Measurements from ENCODE around the gene ANKRD65.
"Not testable (repeated sequence)": the region's sequence is repeated elsewhere in the genome, so short reads cannot be mapped to it uniquely, and the experiment has no call there.

ANKRD65 gene

DNA sequence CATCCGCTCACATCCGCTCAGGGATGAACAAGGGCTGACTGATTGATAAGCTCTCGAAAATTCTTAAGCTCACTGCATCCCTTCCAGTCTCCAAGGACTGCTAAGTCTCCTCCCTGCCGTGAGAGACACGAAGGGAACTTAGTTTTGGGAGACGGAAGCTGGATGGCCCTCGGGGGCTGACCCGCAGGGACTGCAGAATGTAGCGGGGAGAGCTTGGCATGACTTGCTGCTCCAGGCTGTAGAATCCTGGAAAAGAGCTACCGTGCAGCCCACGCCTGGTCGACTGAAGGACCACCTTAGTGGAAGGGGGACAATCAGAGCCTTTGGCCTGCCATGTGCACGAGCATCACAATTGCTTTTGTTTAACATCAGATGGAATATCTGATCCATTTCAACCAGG is 5.3 kb downstream of the ANKRD65 start:
- DNase-seq (ENCODE audit: low spot score): no peak

DNA sequence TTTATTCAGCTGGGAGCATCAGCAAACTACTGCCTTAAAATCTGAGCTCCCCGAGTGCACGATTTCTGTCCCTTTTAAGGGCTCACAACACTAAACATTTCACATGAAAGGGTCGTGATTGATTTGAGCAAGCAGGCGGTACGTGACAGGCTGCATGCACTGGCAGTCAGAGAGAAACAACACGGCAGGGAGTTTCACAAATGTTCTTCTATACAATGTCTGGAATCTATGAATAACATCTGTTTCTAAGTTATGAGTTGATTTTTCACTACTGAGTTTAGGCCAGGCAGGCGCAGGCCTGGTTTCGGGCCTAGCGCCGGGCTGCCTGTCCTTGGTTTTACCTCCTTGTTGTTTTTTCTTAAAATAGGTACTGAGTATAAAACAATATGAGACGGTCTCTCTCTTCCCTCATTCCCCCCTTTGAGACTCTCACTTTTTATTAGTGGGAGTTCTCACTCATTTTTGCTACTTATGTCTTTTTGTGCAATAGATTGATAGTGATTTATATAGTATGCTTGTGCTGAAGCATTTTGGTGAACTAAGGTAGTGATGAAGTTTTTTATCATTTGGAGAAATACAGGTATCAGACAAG is 8.7 kb downstream of the ANKRD65 start:
- not testable (repeated sequence) for DNase-seq (ENCODE audit: low spot score)

DNA sequence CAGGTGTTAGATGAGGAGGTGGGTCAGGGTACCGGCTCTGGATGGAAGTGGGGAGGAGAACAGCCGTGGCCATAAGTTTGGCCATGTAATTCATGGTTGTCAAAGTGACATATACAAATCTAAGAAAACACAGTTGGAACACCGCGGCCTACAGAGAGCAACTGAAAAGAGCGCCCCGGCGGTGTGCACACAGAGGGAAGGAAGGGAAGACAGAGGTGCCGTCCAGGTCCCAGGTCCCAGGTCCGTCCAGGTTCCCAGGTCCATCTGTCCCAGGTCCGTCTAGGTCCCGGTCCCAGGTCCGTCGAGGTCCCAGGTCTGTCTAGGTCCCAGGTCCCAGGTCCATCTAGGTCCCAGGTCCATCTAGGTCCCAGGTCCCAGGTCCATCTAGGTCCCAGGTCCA is 9.4 kb downstream of the ANKRD65 start:
- no peak for DNase-seq (ENCODE audit: low spot score)

DNA sequence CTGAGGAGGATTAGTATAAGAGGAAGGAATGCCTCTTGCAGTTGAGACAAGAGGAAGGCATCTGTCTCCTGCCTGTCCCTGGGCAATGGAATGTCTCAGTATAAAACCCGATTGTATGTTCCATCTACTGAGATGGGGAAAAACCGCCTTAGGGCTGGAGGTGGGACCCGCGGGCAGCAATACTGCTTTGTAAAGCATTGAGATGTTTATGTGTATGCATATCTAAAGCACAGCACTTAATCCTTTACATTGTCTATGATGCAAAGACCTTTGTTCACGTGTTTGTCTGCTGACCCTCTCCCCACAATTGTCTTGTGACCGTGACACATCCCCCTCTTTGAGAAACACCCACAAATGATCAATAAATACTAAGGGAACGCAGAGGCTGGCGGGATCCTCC is 10.8 kb downstream of the ANKRD65 start:
- DNase-seq (ENCODE audit: low spot score): not testable (repeated sequence)

DNA sequence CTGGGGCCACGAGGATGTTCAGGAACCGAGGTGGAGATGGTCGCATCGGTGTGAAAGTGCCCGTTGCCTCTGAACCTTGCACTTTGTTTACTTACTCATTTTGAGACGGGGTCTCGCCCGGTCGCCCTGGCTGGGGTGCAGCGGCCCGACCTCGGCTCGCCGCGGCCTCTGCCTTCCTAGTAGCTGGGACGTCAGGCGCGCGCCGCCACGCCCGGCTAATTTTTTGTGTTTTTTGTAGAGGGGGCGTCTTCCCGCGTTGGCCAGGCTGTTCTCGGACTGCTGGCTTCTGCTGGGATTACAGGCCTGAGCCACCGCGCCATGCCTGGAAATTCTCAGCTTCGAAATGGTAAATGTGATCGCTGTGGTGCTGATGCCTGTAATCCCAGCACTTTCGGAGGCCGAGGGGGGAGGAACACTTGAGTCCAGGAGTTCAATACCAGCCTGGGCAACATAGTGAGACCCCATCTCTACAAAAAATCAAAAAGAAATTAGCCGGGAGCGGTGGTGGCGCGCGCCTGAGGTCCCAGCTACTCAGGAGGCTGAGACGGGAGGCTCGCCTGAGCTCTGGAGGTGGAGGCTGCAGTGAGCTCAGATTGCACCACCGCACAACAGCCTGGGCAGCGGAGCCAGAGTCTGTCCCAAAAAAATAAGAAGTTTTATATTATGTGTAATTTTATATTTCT is 13.3 kb downstream of the ANKRD65 start:
- DNase-seq (ENCODE audit: low spot score): no peak

DNA sequence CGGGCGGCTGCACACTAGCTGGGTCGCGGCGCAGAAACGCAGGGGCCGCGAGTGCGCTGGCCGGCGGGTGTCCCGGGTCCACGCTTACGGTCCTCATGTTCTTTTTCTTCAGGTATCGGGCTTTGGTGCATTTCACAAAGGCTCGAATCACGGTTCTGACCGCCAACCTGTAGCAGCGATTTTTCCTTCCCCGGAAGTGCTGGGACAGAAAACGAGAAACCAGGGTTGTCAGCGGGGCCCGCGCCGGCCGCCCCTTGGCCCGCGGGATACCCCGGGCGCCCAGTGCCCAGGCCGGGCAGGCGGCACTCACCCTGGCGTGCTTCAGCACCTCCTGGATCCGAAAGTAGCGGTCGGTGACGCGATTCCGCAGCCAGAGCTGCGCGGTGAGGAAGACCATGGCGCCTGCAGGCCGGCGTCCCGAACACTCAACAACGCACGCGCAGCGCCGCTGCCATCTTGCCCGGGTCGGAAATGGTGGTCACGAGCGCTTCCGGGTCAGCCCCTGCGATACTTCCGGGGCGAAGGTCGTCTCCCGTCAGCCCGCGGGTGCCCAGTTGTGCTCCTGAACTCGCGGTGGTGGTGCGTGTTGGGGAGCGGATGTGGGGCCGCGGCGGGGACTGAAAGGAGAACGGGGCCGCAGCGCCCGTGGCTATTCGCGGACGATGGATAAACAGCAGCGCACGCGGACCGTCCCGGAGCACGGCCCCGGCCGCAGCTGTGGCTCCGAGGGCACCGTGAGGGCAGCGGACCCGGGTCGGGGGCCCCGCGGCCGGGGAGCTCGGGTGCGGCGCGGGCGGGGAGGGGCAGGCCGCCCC is 14.0 kb downstream of the ANKRD65 start, which contains the start of gene MRPL20:
MRPL20 (minus strand) TSS at position 473 of the 815 bp plus-strand sequence; CDS start at position 397, 76 bp downstream.
- DNase-seq (ENCODE audit: low spot score): peak; percentile 92

DNA sequence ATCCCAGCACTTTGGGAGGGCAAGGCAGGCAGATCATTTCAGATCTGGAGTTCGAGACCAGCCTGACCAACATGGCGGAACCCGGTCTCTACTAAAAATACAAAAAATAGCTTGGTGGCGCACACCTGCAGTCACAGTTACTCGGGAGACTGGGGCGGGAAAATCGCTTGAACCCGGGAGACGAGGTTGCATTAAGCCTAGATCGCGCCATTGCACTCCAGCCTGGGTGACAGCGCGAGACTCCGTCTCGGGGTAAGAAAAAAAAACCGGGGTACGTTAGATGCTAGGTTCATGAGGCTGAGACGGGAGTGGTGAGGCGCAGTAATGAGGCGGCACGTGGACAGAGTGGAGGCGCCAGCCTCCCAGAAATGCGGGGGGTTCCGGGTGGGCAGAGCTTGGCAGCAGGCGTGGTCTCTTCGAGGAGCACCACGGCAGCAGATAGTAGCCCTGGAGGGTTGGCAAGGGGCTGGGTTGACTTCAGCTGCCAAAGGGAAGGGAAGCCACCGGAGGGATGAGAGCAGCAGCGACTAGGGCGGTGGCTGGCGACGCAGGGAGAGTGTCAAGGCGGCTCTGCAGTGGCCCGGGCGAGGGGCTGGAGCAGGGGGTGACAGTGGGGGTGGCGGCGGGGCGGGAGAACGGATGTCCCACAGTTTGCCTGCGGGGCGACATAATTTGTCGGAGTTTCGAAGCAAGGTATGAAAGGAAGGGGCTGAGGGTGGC is 14.8 kb downstream of the ANKRD65 start:
- no peak for DNase-seq (ENCODE audit: low spot score)

DNA sequence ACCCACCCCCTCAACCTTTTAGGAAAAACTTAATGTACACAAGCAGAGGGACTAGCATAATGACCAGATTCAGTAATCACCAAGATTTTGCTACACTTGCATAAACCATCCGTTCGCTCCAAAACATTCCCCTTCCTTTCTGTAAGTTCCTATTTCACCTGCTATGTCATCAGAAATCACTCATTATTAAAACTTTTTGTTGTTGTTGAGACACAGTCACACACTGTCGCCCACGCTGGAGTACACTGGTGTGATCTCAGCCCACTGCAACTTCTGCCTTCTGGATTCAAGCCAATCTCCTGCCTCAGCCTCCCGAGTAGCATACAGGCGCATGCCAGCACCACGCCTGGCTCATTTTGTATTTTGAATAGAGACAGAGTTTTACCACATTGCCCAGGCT is 17.4 kb downstream of the ANKRD65 start:
- no peak for DNase-seq (ENCODE audit: low spot score)

DNA sequence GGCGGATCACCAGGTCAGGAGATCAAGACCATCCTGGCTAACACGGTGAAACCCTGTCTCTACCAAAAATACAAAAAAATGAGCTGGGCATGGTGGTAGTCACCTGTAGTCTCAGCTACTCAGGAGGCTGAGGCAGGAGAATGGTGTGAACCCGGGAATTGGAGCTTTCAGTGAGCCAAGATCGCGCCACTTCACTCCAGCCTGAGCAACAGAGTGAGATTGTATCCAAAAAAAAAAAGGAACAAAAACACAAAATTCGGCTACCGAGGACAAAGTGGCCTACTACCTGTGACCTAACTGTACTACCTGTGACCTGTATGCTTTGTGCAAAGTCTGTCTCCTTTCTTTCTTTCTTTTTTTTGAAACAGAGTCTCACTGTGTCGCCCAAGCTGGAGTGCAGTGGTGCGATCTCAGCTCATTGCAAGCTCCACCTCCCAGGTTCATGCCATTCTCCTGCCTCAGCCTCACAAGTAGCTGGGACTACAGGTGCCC is 18.1 kb downstream of the ANKRD65 start:
- DNase-seq (ENCODE audit: low spot score): not testable (repeated sequence)

DNA sequence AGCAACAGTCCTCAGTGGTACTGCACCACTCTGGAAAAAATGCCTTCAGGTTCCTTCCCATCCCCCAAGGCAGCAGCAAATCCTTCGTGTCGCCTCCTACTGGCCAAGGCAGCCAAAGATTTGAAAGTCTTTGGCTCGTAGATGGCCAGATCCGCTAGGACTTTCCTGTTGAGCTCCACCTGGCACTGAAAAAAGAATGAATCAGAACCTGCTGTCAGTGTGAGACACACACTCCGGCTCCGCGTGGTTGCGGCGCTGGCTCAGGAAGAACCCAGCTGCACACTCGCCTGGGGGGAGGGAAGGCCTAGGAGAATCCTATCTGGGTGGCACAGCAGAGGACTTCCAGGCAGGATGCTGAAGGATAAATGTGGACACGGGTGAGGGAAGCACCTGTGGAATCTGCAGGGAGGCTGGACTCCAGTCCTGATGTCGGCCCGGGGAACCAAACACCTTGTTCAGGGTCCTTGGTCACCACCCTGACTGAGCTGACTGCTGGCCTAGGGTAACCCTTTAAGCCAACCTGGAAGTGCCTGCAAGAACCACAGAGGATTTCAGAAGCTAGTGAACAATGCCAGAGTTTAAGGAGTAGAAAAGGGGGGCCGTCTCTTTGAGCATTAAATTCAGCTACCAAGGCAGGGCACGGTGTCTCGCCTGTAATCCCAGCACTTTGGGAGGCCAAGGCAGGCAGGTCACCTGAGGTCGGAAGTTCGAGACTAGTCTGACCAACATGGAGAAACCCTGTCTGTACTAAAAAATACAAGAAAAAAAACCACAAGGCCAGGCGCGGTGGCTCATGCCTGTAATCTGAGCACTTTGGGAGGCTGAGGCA is 18.8 kb downstream of the ANKRD65 start:
- peak; percentile 66 for DNase-seq (ENCODE audit: low spot score)

DNA sequence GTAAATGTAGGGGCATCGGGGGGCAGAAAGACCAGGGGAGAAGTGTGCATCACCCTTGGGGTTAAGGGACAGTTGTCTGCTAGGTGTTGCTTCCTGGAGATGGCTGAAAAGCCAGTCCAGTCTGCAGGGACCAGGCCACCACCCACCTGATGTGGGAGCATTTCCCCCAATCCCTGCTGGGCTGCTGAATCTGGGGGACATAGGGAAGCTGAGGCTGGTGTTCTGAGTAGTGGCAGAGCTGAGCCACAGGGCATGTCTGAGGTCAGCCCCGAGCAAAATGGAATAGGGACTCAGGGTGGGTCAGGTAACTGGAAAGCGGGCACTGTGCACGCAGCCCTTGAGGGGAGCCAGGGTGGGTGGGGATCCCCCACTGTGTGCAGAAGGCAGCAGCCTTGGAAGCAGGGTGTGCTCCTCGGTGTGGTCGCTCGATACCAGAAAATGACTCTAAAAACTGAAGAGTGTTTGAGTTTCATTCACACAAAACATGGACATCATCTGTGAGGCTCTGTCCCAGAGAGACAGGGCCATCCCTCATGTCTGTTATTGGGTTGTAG is 19.5 kb downstream of the ANKRD65 start:
- no peak for DNase-seq (ENCODE audit: low spot score)

DNA sequence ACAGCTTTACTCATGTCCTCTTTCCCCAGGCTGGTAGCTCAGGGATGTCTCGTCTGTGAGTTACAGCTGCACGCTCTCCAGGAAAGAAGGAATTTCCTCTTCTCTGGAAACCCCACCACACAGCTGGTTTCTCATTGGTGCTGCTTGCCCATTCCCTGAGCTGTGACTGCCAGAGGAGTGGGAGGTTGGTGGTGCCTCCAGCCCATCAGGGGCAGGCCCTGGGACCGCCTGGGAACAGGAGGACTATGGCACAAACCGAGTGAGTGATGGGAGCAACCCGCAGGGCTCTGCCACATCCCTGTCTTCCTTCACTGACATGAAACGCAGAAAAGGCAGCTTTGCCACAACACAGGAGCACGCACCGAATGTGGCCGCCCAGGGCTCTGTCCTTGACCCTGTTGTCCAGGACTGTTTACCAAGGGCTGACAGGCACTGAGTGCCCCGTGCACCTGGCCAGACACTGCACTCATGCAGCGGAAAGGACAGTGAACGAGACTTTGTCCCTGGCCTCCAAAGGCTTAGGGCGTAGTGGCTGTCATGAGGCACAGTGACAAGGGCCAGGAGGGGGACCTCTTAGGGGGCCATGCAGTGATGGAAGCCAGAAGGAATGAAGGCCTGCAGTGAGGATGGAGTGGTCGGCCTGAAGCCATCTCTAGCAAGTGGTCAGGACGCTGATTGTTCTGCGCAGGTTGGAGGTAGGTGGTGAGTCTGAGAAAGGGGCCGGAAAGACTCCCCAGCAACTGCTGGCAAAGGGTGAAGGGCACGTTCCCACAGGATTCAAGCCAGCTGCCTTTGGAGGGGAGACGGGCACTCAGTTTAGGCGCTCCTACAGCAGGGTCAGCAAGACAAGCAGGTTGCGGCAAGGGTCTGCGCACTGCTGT is 20.3 kb downstream of the ANKRD65 start:
- DNase-seq (ENCODE audit: low spot score): no peak

DNA sequence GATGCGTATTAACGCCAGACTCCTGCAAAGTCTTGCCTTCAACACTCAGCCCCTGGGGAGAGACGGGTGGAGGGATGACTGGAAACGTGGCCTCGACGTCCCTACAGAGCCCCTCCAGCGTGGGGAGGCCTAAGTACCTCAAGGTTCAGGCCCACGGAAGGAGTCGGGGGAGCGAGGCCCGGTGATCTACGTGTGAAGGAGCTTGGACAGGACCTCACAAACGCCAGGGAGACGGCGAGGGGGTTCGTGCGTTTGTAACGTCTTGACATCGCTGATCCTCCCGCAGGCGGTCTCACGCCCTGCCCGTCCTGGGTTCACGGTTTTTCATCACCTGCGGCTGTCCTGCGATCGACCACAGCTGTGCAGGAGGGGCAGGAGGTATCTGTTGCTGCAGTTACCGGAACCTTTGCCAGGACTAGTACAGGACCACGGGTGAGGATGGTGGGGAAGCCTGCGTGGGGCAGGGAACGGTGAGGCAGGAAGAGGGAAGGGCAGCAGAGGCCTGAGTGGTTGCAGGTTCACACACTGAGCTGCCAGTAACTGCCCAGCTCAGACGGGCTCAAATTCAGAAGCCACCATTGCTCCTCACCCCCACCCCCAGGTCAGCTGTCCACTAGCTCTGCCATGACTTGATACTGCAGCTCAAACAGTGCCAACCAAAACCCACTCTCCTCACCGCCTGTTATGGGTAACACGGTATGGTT is 21.1 kb downstream of the ANKRD65 start:
- DNase-seq (ENCODE audit: low spot score): no peak

DNA sequence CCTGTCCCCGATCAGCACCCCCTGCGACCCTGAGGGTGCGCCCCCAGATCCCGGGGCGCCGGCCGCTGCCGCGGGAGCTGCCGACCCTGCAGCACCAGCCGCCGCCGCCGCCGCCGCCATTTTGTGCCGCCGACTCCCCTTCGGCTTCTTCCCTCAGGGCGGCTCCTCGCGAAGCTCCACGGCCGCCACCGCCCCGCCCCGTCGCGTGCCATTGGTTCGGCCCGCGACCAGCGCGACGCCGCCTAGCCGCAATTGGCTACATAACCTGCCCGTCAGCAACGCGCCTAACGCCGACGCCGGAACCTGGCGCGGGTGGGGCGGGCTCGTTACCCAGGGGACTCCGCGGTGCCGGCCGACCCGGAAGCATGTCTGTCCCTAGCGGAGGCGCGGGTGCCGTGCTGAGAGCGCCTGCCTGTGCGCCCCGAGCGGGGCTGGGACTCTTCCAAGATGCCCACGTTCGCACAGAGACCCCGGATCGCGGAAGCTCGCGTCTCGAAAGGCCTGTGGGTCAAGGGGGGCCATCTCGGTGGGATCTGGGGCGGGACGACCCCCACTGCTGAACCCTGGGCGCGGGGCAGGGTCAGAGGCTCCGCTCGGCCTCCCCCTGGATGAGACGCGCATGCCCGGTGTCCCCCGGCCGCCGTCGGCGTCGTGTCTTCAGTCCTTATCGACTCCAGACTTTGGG is 21.7 kb downstream of the ANKRD65 start, which contains the start of gene CCNL2:
CCNL2 (minus strand) TSS at position 149 of the 685 bp plus-strand sequence; CDS start at position 120, 29 bp downstream.
- DNase-seq (ENCODE audit: low spot score): peak; percentile 95

DNA sequence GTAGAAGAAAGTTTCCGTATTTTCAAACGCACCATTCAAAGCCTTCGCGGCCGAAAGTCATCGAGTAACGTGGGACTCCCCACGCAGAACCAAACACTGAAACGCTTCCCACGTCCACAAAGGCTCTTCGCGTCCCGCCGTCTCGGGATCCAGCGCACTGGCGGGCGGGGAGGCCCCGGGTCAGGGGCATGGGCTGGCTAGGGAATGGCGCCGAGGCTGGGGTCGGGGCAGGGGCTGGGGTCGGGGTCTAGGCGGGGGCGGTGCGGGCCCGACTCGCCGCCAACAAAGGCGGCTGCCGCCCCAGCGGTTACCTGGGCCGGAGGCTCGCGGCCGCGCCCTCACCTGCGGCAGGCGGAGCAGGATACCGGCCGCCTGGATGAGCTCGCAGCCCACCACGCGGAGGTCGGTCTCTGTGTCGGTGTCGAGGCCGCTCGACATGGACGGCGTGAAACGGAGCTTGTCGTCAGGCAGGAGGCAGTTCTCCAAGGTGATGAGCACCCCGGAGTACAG is 22.3 kb downstream of the ANKRD65 start:
- DNase-seq (ENCODE audit: low spot score): no peak

DNA sequence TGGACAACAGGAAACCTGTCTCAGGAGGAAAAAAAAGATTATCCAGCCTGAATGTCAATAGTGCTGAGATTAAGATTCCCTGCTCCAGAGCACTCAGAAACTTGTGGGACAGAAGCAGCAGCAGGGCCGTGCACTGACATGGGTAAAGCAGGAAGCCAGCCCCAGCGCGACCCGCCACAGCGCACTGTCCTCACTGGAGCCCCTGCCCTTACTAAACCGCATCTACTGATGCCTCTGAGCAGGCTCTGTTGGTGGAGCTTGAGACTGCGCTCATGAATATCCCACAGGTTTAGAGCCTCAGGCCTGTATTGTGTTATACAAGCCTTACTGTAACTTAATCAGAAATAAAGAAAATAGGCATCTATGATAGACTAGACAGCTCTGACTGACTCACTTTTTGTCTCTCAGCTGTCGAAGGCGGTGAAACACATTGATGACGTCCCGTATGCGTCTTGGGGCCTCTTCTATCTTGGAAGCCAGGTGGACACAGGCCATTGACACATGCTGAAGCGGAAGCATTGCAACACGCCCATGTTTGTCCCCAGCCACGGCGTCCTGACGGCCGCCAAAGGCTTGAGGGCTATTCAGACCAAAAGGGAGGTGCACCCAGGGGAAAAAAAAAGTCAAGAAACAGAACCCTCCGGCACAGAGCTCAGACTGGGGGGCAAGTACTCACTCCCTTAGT is 23.1 kb downstream of the ANKRD65 start:
- DNase-seq (ENCODE audit: low spot score): no peak

DNA sequence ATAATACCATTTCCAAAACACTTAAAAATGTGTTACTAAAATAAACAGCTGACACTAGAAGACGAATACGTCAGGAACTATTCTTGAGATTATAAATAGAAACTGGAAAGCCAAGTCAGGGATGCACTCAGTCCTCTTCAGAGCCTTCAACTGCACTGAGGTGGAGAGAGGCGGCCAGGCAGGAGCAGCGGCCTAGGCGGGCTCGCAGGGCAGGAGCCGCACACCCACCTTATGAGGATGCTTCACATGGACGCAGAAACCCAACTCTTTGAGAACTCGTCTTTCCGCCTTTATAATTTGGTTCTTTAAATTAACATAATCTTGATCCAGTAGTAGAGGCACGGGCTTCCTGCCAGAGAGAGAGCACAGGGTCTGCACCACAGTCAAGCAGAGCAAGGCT is 25.9 kb downstream of the ANKRD65 start:
- no peak for DNase-seq (ENCODE audit: low spot score)

DNA sequence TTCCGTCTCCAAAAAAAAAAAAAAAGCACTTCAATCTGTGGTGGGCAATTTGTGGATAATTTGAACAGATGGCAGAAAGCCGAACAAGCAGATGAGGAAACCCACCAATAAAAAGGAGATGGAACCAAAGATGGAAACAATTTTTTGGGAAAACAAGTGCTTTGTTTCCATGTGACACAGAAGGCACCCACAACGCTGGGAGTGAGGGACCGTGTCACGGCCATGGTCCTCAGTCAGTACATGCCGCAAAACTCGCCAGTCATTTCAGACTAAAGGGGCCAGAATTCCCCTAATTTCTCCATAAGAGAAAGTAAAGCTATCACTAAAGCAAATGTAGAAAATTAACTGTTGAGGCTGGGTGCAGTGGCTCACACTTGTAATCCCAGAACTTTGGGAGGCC is 27.0 kb downstream of the ANKRD65 start:
- no peak for DNase-seq (ENCODE audit: low spot score)

All from cerebellar cortex (tissue), 1 donor.